GM21367 (cell line): Measurements from ENCODE around the gene PAQR6.

Experiments
- ATAC-seq: cut with Tn5 transposase; IDR thresholded peaks from one replicate; pipeline ENCODE4 v1.9.1; 2021; ENCODE audit not compliant: unreplicated experiment

Gene PAQR6

DNA sequence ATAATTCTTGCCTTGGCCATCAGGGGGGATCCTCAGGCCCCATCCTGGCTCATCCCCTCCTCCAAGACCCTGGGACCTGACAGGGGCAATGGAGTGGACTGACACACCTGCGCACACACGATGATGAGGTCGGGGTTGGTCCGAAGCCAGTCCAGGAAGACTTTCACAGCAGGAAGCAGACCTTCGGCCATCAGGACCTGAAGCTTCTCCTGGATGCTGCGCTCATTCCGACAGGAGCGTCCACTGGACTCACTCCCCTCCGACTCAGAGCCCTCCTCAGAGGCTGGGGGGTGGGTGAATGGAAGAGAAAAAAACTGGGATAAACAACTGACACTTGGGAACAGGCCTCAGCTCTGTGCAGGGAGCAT lies 15.4 kb upstream of the PAQR6 start:
- ATAC-seq, result no peak

DNA sequence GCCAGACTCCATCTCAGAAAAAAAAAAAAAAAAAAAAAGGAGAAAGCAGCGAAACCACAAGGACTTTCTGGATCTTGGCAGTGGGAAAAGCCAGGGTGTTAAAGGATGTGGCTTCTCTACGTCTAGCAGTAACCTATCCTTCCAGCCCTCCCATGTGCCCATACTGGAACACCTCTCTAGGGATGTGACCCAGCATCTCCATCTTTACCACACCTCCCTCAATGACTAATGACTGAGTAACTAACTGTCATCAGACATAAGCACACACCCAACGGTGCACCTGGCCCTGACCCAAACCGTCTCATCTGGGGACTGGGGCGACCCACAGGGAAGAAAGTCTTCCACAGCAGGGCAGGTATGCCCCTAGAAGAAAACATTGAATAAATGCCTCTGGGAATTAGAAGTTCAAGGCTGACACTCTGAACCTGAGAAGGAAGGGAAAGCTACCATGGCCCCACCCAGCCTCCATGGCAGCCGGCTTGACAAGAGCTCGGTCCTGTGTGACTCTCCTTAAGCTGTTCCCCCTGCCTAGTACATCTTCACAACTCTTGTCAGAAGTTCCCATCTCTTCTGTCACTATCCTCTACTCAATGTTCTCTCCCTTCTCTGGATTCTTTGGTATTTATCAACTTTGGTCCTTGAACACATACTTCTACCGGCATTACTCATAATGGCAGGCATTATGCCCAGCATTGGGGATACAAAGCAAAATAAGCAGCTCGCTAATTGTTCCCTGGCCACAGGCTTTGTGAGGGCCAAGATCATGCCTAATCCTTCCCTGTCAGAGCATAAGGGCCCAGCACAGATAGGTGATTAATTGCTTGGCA lies 14.8 kb upstream of the PAQR6 start:
- ATAC-seq, result no peak

GRCh38 chr1:156260896-156261295 lies 13.0 kb upstream of the PAQR6 start:
- ATAC-seq, result no peak

DNA sequence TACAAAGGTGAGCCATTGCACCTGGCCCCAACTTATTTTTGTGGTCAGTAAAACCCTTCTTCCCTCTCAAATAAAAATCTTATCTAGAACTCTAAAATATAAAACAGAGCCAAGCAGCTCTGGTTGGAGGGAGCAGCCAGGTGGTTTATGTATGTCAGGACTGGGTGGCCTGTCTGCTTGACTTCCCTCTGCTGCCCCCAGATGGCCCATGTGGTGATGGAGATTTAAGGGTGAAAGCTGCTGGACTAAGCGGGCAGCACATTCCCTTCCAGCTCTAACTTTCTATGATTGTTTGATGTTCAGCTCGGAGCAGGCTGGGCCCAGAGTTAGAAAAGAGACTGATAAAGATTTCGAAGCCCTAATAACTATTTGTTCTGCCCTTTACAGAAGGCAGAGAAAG lies 11.9 kb upstream of the PAQR6 start:
- no peak for ATAC-seq

GRCh38 chr1:156258859-156259258 lies 11.0 kb upstream of the PAQR6 start:
- ATAC-seq, result no peak

DNA sequence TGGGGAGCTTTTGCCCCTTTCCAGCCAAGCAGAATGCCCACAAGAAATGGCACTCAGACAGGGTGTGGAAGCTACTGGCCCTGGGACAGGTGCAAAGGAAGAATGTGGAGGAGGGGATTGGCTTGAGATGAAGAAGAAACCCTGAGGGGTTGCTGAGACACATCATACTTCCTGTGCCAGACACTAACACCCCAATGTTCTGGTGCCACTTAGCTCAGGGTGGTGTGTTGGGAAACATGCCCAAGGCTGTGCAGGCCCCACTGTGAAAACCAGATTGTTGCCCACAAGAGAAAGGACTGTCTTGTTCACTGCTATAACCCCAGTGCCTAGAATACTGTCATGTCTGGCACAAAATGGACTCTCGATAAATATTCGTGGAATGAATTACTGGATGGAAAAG lies 9.9 kb upstream of the PAQR6 start:
- ATAC-seq, result no peak

GRCh38 chr1:156253634-156254033 lies 5.8 kb upstream of the PAQR6 start:
- no peak for ATAC-seq

DNA sequence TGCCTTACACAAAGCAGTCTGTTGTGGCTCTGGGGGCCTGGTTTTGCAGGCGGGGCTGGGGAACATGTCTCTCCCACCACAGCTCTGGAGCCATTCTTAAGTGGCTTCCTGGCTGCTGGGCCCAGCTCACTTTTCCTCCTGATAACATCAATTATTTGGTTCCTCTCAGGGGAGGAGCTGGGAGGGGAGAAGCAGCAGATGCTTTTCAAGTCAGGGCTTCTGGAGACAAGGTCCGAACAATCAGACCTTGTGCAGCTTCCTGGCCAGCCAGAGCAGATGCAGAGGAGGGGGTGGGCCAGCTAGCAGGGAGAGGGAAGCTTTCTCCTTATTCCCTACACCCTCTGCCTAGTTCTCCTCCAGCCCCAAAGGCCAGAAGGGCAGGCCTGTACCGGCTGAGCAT lies 3.7 kb upstream of the PAQR6 start:
- ATAC-seq, result no peak

DNA sequence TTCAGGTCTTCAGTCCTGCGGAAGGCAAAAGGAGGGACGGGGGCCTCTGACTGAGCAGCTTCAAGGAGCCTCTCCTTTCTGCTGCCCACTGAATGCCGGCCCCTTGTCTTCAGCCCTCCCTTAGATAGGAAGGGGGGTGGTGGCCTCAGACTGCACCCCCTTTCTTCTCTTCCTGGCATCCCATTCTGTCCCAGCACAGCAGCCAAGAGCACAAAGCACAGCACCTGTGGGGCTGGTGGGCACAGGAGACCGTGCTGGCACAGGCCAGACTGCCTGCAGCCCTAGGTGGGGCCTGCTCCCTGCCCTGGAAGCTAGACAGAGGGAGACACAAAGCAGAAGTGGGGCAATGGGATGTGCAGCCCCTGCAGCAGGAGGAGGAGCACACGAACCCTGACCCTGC lies 1.7 kb upstream of the PAQR6 start:
- no peak for ATAC-seq

DNA sequence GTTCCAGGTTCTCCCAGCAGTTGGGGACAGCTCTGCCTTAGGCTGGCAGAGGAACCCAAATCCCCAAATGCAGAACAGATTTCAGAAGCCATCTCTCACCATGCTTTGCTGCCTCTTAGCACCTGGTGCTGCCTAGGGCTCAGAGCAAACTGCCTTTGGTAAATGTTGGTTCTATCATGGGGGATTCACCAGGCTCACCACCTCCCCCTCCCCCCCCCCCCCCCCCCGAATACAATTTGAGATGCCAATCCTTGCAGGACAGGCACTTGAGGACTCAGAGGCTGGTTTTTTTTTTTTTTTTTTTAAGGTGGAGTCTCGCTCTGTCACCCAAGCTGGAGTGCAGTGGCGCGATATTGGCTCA lies 447 bp upstream of the PAQR6 start:
- ATAC-seq, result no peak

DNA sequence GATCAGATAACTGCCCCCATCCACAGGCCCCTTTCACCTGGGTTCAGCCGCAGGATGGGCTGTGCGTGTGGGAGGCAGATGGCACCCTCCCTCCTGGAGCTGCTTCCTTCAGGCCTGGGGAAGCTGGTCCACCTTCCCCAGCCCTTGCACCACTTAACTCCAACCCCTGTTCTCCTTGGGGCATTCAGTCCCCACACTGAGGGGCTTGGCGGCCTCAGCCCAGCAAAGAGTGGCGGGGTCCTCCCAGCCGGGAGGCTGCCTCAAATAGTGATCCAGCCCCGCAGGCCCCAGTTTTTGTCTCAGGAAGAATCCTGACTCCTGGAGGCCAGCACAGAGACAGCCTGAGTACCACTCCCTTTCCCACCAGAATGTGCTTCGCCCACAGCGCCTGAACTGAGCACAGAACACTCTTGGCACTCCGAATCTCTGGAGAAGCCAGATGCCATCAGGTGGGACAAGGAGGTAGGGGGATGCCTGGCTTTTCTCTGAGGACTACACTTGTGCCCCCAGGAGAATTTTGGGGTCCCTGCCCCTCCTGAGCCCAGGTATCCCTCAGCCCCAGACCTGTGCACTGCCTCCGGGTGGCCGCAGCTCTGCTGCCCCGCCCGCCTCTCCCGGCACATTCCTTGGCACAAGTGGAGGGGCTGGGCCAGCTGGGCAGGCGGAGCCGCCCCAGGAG lies 936 bp downstream of the PAQR6 start:
- ATAC-seq, result no peak

GRCh38 chr1:156246241-156246780 lies 1.5 kb downstream of the PAQR6 start:
- no peak for ATAC-seq

- ATAC-seq, result no peak
Observed at GRCh38 chr1:156245451-156246232, 2.2 kb downstream of the PAQR6 start.

GRCh38 chr1:156244712-156245111 lies 3.1 kb downstream of the PAQR6 start:
- ATAC-seq, result no peak

- no peak for ATAC-seq
Observed at GRCh38 chr1:156244126-156244525, 3.7 kb downstream of the PAQR6 start.

- no peak for ATAC-seq
Observed at GRCh38 chr1:156242738-156243137, 5.1 kb downstream of the PAQR6 start.

- ATAC-seq, result no peak
Observed at GRCh38 chr1:156241926-156242325, 5.9 kb downstream of the PAQR6 start, which contains the start of gene BGLAP. Gene BGLAP (plus strand): TSS chr1:156242184. CDS start chr1:156242232, 48 bp downstream.

DNA sequence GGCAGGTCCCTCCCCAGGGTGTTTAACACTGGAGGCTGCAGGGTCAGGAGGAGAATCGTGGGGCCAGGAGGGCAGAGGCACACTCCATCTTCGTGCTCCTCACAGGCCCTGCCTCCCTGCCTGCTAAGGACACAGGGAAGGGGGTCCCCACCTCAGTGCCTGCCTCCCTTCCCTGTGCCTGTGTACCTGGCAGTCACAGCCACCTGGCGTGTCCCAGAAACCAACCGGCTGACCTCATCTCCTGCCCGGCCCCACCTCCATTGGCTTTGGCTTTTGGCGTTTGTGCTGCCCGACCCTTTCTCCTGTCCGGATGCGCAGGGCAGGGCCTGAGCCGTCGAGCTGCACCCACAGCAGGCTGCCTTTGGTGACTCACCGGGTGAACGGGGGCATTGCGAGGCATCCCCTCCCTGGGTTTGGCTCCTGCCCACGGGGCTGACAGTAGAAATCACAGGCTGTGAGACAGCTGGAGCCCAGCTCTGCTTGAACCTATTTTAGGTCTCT lies 6.5 kb downstream of the PAQR6 start:
- no peak for ATAC-seq

GRCh38 chr1:156238248-156238647 lies 9.6 kb downstream of the PAQR6 start:
- no peak for ATAC-seq

DNA sequence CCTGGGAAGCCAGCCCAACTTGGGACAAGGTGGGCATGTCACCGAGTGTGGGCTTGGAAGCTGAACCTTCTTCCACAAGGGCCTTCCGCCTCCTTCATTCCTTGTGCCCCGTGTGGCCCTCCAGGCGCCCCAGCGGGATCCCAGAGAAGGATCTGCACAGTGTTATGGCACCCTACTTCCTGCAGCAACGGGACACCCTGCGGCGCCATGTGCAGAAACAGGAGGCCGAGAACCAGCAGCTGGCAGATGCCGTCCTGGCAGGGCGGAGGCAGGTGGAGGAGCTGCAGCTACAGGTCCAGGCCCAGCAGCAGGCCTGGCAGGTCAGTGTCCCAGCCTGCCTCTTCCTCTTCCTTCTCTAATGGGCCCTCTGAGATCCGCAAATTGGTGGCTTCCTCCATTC lies 11.7 kb downstream of the PAQR6 start:
- ATAC-seq, result no peak

GRCh38 chr1:156233426-156234127 lies 14.3 kb downstream of the PAQR6 start:
- no peak for ATAC-seq
